Measurements from ENCODE around the gene C2CD3. TPM values are rescaled to one million over a fixed set of nuclear protein-coding genes. Genes with fewer than 3 reads are reported as not detected.

The C2CD3 gene
- total RNA-seq, 1 donor from 2014 or later: 3.7 TPM

DNA sequence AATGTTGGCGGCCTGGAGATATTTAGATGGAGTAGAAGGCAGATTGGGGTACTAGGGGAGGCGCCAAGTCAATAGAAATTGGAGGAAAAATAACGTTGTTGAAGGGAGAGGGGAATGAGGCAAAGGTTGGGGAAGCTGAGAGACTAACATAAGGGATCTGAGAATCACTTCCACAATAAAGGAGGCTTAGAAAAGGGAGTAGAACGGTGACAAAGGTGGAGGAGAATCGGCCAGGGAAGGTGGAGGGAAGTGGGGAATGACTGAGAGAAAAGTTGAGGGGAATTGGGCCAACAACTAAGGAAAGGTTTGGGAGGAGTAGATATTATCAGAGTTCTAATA is 797 bp upstream of the C2CD3 start:
- no peak for FAIRE-seq
- Histone ChIP-seq H3K27me3 (ENCODE audit: control insufficient read depth, insufficient read depth, low read length) (no peaks in the 10 kb centered on the region), H3K4me3 (ENCODE audit: low read depth, low read length) (peak overlapping the region; percentile 62), H3K36me3 (ENCODE audit: control insufficient read depth, insufficient read depth, low read length) (peaks cover 3% of the 10 kb centered on the region)
- TF ChIP-seq, protein P1, sequence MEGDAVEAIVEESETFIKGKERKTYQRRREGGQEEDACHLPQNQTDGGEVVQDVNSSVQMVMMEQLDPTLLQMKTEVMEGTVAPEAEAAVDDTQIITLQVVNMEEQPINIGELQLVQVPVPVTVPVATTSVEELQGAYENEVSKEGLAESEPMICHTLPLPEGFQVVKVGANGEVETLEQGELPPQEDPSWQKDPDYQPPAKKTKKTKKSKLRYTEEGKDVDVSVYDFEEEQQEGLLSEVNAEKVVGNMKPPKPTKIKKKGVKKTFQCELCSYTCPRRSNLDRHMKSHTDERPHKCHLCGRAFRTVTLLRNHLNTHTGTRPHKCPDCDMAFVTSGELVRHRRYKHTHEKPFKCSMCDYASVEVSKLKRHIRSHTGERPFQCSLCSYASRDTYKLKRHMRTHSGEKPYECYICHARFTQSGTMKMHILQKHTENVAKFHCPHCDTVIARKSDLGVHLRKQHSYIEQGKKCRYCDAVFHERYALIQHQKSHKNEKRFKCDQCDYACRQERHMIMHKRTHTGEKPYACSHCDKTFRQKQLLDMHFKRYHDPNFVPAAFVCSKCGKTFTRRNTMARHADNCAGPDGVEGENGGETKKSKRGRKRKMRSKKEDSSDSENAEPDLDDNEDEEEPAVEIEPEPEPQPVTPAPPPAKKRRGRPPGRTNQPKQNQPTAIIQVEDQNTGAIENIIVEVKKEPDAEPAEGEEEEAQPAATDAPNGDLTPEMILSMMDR (IDR thresholded peaks at IDR 0.05; ENCODE audit: insufficient read depth, low read length, severe bottlenecking): no peak
- peak; percentile 9 for DNase-seq (ENCODE audit: low read depth)

DNA sequence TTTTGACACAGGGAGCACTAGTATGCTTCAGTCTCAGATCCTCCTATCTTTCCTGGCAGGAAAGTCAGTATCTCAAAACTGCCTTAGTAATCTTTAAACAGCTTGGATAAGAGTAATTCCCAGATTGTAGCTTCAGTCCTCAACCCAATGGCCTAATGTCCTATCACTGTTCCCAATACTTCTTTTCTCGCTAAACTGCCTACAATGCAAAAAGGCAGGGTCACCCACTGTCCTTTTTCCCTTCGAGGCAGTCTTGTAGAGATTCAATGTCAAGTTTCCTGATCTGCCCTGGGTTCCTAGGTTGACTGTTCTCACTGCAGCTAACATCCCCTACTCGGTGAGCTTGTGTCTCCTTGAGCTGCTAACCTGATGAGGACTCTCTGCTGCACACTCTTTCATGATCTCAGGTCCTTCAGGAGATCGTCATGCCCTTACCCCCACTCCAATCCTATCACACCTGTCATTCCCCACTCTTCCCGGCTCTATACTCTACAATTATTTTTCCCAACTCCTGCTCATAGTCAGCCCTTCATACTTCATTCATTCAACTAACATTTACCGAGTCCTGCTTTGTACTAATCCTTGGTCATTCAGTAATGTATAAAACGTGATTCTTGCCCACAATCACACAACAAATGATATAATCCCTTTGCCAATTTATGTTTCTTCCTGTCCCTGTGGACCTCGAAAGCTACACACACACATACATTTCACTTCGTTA is 904 bp downstream of the C2CD3 start:
- Histone ChIP-seq H3K27me3 (ENCODE audit: control insufficient read depth, insufficient read depth, low read length) (no peaks in the 10 kb centered on the region), H3K36me3 (ENCODE audit: control insufficient read depth, insufficient read depth, low read length) (peaks cover 2% of the 10 kb centered on the region), H3K4me3 (ENCODE audit: low read depth, low read length) (peak overlapping the region; percentile 62)
- TF ChIP-seq, protein P1 (IDR thresholded peaks at IDR 0.05; ENCODE audit: insufficient read depth, low read length, severe bottlenecking): no peak
- FAIRE-seq (no peak), DNase-seq (ENCODE audit: low read depth) (peak; percentile 12)

DNA sequence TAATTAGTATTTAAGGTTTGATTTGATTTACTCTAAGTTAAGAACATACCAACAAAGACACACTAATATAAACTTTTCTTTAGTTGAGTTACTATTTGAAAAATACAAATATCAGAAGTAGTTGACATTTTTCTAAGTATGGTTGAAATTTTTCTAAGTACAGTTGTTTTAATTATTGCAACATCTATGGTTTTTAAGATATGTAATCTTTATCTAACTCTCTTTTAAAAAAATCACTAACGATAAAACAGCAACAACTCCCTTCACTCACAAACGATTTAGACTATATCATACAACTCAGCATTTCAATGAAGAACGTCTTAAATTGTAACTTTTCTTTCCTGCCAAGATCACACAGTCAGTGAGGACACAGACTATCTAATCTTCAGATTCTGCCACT is 2.0 kb downstream of the C2CD3 start:
- DNase-seq (ENCODE audit: low read depth) (no peak), FAIRE-seq (no peak)
- Histone ChIP-seq H3K4me3 (ENCODE audit: low read depth, low read length) (no peak overlapping the region), H3K27me3 (ENCODE audit: control insufficient read depth, insufficient read depth, low read length) (no peaks in the 10 kb centered on the region), H3K36me3 (ENCODE audit: control insufficient read depth, insufficient read depth, low read length) (peaks cover 2% of the 10 kb centered on the region)
- TF ChIP-seq, protein P1 (IDR thresholded peaks at IDR 0.05; ENCODE audit: insufficient read depth, low read length, severe bottlenecking): no peak

DNA sequence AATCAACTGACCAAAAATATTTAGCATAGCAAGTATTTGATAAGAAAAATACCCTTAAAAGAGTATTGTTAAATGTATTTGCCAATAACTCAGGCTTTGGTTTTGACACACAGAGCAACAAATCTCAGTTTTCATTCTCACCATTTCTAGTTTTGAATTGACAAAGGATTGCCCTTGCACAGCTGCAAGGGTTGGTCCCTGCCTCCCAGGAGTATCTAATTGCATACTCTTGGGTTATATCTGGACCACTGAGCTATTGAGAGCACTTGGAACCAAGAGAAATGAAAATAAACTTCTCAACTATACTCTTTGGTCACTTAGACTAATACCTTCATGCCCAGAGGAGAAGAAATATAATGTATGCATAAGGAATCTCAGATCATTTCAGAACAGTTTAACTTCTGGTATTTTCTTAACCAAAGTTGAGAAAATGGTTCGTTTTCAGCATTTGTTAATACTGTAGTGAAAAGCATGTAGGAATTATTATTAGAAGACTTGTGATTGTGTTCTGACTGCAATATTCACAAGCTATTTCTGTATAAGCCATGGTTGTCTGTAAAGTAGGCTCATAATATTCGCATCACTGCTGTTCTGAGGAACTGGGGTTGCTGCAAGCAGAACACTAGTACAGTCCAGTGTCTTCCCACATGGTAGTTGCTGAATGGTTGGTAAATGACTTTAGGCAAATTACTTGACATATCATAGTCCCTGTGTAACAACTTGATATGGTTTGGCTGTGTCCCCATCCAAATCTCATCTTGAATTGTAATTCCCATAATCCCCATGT is 7.9 kb downstream of the C2CD3 start:
- TF ChIP-seq, protein P1 (IDR thresholded peaks at IDR 0.05; ENCODE audit: insufficient read depth, low read length, severe bottlenecking): no peak
- Histone ChIP-seq H3K27me3 (ENCODE audit: control insufficient read depth, insufficient read depth, low read length) (no peaks in the 10 kb centered on the region), H3K36me3 (ENCODE audit: control insufficient read depth, insufficient read depth, low read length) (no peaks in the 10 kb centered on the region), H3K4me3 (ENCODE audit: low read depth, low read length) (no peak overlapping the region)
- DNase-seq (ENCODE audit: low read depth) (no peak), FAIRE-seq (no peak)

DNA sequence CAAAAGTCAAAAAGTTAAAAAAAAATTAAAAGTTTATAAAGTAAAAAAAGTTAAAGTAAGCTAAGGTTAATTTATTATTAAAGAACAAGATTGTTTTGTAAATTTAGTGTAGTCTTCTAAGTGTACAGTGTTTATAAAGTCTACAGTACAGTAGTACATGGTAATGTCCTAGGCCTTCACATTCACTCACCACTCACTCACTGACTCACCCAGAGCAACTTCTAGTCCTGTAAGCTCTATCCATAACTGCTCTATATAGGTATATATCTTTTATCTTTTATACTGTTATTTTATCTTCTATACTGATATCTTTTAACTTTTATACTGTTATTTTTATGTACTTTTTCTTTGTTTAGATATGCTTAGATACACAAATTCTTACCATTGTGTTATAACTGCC is 11.2 kb downstream of the C2CD3 start:
- FAIRE-seq (no peak), DNase-seq (ENCODE audit: low read depth) (no peak)
- Histone ChIP-seq H3K27me3 (ENCODE audit: control insufficient read depth, insufficient read depth, low read length) (no peaks in the 10 kb centered on the region), H3K4me3 (ENCODE audit: low read depth, low read length) (no peak overlapping the region), H3K36me3 (ENCODE audit: control insufficient read depth, insufficient read depth, low read length) (no peaks in the 10 kb centered on the region)
- TF ChIP-seq, protein P1 (IDR thresholded peaks at IDR 0.05; ENCODE audit: insufficient read depth, low read length, severe bottlenecking): no peak

Data from bronchial epithelial cell (primary cell).